HEK293 (cell line): ENCODE results near the gene HOXC10.

Experiments
- CTCF ChIA-PET: fragments of 350-600 bp; formaldehyde crosslinking; extraction: SDS; loops from one replicate; lab custom pipeline; 2021; ENCODE audit warnings: antibody characterized with exemption; lab: Yijun Ruan, JAX
- POLR2A ChIA-PET: fragments of 300-600 bp; formaldehyde crosslinking; extraction: SDS; loops from one replicate; lab custom pipeline; 2020; ENCODE audit warnings: antibody characterized with exemption, inconsistent platforms; lab: Yijun Ruan, JAX
- H3K27ac ChIP-seq: fragments of 200-500 bp; sonication (Bioruptor generic); 2 replicates; pipeline ENCODE4 v1.5.1; 2014; ENCODE audit warnings: low read depth, low read length, control low read depth, inconsistent platforms; ENCODE audit errors: extremely low read depth
- H3K36me3 ChIP-seq, 2 experiments: fragments of 200-500 bp in 1 of 2; sonication (Bioruptor generic) in 1 of 2; 1 replicate in 1 of 2; 2 replicates in 1 of 2; pipeline ENCODE4 v1.5.1; 2014 to 2017; ENCODE audit warnings: inconsistent platforms in 2 of 2, low read length in 2 of 2; ENCODE audit not compliant: control insufficient read depth in 2 of 2, insufficient read depth in 1 of 2
- H3K4me1 ChIP-seq: fragments of 200-500 bp; sonication (Bioruptor generic); 2 replicates; pipeline ENCODE4 v1.5.1; 2014; ENCODE audit warnings: mild to moderate bottlenecking, low read length, inconsistent platforms; ENCODE audit not compliant: control insufficient read depth, insufficient read depth
- H3K4me3 ChIP-seq: 2 replicates; pipeline ENCODE4 v1.5.1; 2011; ENCODE audit warnings: low read depth, mild to moderate bottlenecking, control low read depth, low read length, moderate library complexity
- H3K9me3 ChIP-seq: fragments of 200-500 bp; sonication (Bioruptor generic); 2 replicates; pipeline ENCODE4 v1.5.1; 2014; ENCODE audit warnings: low read depth, low read length, inconsistent platforms; ENCODE audit not compliant: control insufficient read depth, insufficient read depth
- GLIS1 ChIP-seq: fragments of 450-650 bp; formaldehyde crosslinking; IDR thresholded peaks from 2 replicates; pipeline ENCODE4 v1.5.1; 2016; ENCODE audit warnings: missing biosample characterization, missing genetic modification characterization
- GLIS2 ChIP-seq: fragments of 450-650 bp; formaldehyde crosslinking; IDR thresholded peaks from 2 replicates; pipeline ENCODE4 v1.5.1; 2016; ENCODE audit warnings: missing biosample characterization, missing genetic modification characterization
- KLF17 ChIP-seq: fragments of 450-650 bp; formaldehyde crosslinking; IDR thresholded peaks from 2 replicates; pipeline ENCODE4 v1.5.1; 2016; ENCODE audit warnings: missing biosample characterization, missing genetic modification characterization
- SCRT2 ChIP-seq: fragments of 450-650 bp; formaldehyde crosslinking; IDR thresholded peaks from 2 replicates; pipeline ENCODE4 v1.5.1; 2016; ENCODE audit warnings: missing biosample characterization, missing genetic modification characterization
- ZNF174 ChIP-seq: fragments of 450-650 bp; formaldehyde crosslinking; IDR thresholded peaks from 2 replicates; pipeline ENCODE4 v1.5.0; 2017; ENCODE audit warnings: missing biosample characterization, mild to moderate bottlenecking, missing genetic modification characterization
- ZNF18 ChIP-seq: fragments of 450-650 bp; formaldehyde crosslinking; IDR thresholded peaks from 2 replicates; pipeline ENCODE4 v1.5.1; 2016; ENCODE audit warnings: missing biosample characterization, missing genetic modification characterization
- ZNF184 ChIP-seq: fragments of 450-650 bp; IDR thresholded peaks from 2 replicates; pipeline ENCODE4 v1.5.1; 2018; ENCODE audit warnings: missing biosample characterization, mild to moderate bottlenecking, missing genetic modification characterization
- ZNF214 ChIP-seq: fragments of 450-650 bp; formaldehyde crosslinking; IDR thresholded peaks from 2 replicates; pipeline ENCODE4 v1.5.1; 2017; ENCODE audit warnings: missing biosample characterization, mild to moderate bottlenecking, missing genetic modification characterization, borderline replicate concordance
- ZNF335 ChIP-seq: fragments of 450-650 bp; formaldehyde crosslinking; conservative IDR thresholded peaks from 2 replicates; pipeline ENCODE4 v1.5.1; 2016; ENCODE audit warnings: missing biosample characterization, missing genetic modification characterization
- ZNF423 ChIP-seq: fragments of 450-650 bp; formaldehyde crosslinking; IDR thresholded peaks from 2 replicates; pipeline ENCODE4 v1.5.1; 2016; ENCODE audit warnings: missing biosample characterization, missing genetic modification characterization
- ZNF488 ChIP-seq: fragments of 450-650 bp; formaldehyde crosslinking; IDR thresholded peaks from 2 replicates; pipeline ENCODE4 v1.5.1; 2016; ENCODE audit warnings: missing biosample characterization, missing genetic modification characterization
- ZNF555 ChIP-seq: fragments of 450-650 bp; formaldehyde crosslinking; conservative IDR thresholded peaks from 2 replicates; pipeline ENCODE4 v1.5.1; 2017; ENCODE audit warnings: missing biosample characterization, mild to moderate bottlenecking, missing genetic modification characterization, inconsistent platforms
- ZNF624 ChIP-seq: fragments of 450-650 bp; formaldehyde crosslinking; IDR thresholded peaks from 2 replicates; pipeline ENCODE4 v1.5.1; 2017; ENCODE audit warnings: missing biosample characterization, missing genetic modification characterization
- ZNF639 ChIP-seq: fragments of 450-650 bp; formaldehyde crosslinking; IDR thresholded peaks from 2 replicates; pipeline ENCODE4 v1.5.1; 2016; ENCODE audit warnings: missing biosample characterization, missing genetic modification characterization
- ZNF830 ChIP-seq: fragments of 450-650 bp; IDR thresholded peaks from 2 replicates; pipeline ENCODE4 v1.5.0; 2018; ENCODE audit warnings: missing biosample characterization, missing genetic modification characterization, low read depth, mild to moderate bottlenecking, moderate library complexity
- ZNF837 ChIP-seq: fragments of 450-650 bp; formaldehyde crosslinking; IDR thresholded peaks from 2 replicates; pipeline ENCODE4 v1.5.1; 2016; ENCODE audit warnings: missing biosample characterization, missing genetic modification characterization
- TF ChIP-seq, protein P1 (sequence below): sonication (generic); formaldehyde crosslinking; IDR thresholded peaks from 2 replicates; pipeline ENCODE4 v1.8.1; 2022; ENCODE audit warnings: mild to moderate bottlenecking, moderate library complexity, missing genetic modification reagents
- TF ChIP-seq, protein P2 (sequence below): fragments of 450-650 bp; formaldehyde crosslinking; IDR thresholded peaks from 2 replicates; pipeline ENCODE4 v1.5.1; 2016; ENCODE audit warnings: missing biosample characterization, missing genetic modification characterization
- TF ChIP-seq, protein P3 (sequence below): fragments of 450-650 bp; formaldehyde crosslinking; optimal IDR thresholded peaks from 2 replicates; pipeline ENCODE3; 2016; ENCODE audit warnings: missing biosample characterization, mild to moderate bottlenecking, missing genetic modification characterization
- TF ChIP-seq, protein P4 (sequence below): fragments of 450-650 bp; formaldehyde crosslinking; IDR thresholded peaks from 2 replicates; pipeline ENCODE4; 2016; ENCODE audit warnings: missing biosample characterization, missing genetic modification characterization

The HOXC10 gene

DNA sequence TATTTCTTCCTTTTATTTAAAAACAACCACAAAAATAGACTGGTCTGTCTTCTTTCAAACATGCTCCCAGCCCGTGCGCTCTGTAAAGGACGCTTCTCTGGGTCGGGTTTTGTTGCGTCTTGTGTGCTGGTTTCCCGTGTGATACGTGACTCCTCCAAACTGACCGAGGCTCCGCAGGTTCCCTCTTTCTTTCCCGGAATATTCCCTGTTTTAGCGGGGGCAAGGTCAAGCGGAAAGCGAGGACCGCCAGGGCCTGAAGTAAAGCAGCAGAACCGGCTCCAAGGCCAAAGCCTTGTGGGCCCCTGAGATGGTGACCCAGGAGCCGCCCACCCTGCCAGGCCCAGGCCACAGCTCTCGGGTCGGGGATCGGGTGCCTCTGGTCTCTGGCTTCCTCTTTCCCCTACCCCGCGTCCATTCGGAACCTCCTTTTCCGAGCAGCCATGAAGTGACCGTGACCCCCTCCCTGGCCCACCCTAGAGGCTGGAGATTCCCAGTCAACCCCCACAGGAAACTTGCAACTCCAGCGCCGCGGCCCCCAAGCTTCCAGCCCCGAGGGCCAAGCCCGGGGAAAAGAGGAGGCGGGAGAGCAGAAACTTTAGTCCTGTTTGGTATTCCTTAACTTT, 885 bp upstream of the HOXC10 start (continued):
- TF ChIP-seq, protein P1, sequence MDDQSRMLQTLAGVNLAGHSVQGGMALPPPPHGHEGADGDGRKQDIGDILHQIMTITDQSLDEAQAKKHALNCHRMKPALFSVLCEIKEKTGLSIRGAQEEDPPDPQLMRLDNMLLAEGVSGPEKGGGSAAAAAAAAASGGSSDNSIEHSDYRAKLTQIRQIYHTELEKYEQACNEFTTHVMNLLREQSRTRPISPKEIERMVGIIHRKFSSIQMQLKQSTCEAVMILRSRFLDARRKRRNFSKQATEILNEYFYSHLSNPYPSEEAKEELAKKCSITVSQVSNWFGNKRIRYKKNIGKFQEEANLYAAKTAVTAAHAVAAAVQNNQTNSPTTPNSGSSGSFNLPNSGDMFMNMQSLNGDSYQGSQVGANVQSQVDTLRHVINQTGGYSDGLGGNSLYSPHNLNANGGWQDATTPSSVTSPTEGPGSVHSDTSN (CRISPR knock-in tag): no peak
- no peak for TF ChIP-seq ZNF639 (tag by site-specific recombination)

- H3K27ac ChIP-seq: peak overlapping the region; percentile 90
- no peak for TF ChIP-seq ZNF555 (tag by site-specific recombination)
- peak; percentile 6; the same call in 1 of the 2 replicates for TF ChIP-seq SCRT2 (tag by site-specific recombination)
- TF ChIP-seq GLIS2 (tag by site-specific recombination): peak; percentile 69
- peaks cover 30% of the 10 kb centered on the region for H3K4me1 ChIP-seq
- H3K4me3 ChIP-seq: peak overlapping the region; percentile 31
- ChIA-PET POLR2A (interaction anchor here (1.2 to 2.5 kb wide), 3 partner anchors 10 to 47 kb away, joined by 4 to 16 read pairs (median 6); partner anchors contain the start of genes HOXC13 and HOXC9), CTCF (interaction anchor here (0.8 to 5.8 kb wide), 18 partner anchors 13 to 408 kb away, joined by 3 to 88 read pairs (median 6); partner anchors contain the start of genes HOXC8, HOXC9 and SMUG1)
- H3K9me3 ChIP-seq: no peaks in the 10 kb centered on the region
- no peaks in the 10 kb centered on the region for H3K36me3 ChIP-seq
Observed at GRCh38 chr12:53985692-53985993, 697 bp downstream of the HOXC10 start.

DNA sequence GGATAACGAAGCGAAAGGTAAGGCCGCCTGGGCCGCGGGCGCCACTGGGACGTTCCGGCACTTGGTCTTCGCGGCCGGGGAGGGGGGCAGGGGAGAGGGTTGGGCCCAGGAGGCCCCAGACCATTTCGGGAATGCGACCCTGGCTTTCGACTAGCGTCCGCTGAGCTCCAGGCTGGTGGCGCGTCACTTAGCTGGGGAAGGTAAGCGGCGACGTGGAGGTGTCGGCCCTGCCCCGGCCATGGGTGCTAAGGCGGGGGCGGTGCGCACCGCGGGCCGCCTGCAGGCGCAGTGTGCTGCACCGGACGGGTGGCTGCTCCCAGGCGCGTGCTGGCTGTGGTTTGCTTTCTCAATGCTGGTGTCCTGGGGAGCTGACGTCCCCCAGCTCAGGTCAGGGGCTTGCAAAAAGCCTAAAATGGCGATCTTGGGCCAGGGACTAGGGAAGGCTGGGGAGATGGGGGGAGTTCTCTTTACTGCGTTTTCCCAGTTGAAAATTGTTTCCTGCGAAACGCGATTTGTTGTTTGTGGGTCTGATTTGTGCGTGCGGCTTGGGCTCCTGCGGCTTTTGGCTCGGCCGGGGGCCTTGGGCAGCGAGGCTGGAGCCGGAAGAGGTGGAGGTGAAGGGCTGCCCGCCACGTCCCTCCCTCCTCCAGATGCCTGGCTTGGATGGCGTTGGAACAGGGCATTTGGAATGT, 1.2 kb downstream of the HOXC10 start:
- peak overlapping the region; percentile 31 for H3K4me3 ChIP-seq
- H3K27ac ChIP-seq: peak overlapping the region; percentile 90
- peaks cover 35% of the 10 kb centered on the region for H3K4me1 ChIP-seq
- CTCF ChIA-PET: interaction anchor here (0.7 to 5.8 kb wide), 19 partner anchors 12 to 587 kb away, joined by 3 to 88 read pairs (median 10); partner anchors contain the start of genes HOXC8, HOXC9 and SMUG1
- POLR2A ChIA-PET: interaction anchor here (1.2 to 2.5 kb wide), 3 partner anchors 9 to 48 kb away, joined by 4 to 16 read pairs (median 6); partner anchors contain the start of genes HOXC13 and HOXC9
- no peaks in the 10 kb centered on the region for H3K36me3 ChIP-seq
- no peaks in the 10 kb centered on the region for H3K9me3 ChIP-seq
- TF ChIP-seq ZNF214 (tag by site-specific recombination): no peak
- no peak for TF ChIP-seq ZNF174 (tag by site-specific recombination)
- TF ChIP-seq ZNF184 (tag by site-specific recombination): no peak
- TF ChIP-seq ZNF423 (tag by site-specific recombination): peak; percentile 43; the same call in 1 of the 2 replicates
- TF ChIP-seq ZNF488 (tag by site-specific recombination): no peak
- peak; percentile 43; the same call in 1 of the 2 replicates for TF ChIP-seq GLIS1 (tag by site-specific recombination)
- TF ChIP-seq, protein P2, sequence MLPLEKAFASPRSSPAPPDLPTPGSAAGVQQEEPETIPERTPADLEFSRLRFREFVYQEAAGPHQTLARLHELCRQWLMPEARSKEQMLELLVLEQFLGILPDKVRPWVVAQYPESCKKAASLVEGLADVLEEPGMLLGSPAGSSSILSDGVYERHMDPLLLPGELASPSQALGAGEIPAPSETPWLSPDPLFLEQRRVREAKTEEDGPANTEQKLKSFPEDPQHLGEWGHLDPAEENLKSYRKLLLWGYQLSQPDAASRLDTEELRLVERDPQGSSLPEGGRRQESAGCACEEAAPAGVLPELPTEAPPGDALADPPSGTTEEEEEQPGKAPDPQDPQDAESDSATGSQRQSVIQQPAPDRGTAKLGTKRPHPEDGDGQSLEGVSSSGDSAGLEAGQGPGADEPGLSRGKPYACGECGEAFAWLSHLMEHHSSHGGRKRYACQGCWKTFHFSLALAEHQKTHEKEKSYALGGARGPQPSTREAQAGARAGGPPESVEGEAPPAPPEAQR (tag by site-specific recombination): no peak
- no peak for TF ChIP-seq ZNF837
- no peak for TF ChIP-seq ZNF830 (tag by site-specific recombination)
- TF ChIP-seq KLF17: 0 out of 2 replicates have a peak, but pooled peaks have one; percentile 23
- TF ChIP-seq ZNF18 (tag by site-specific recombination): no peak
- TF ChIP-seq, protein P3, sequence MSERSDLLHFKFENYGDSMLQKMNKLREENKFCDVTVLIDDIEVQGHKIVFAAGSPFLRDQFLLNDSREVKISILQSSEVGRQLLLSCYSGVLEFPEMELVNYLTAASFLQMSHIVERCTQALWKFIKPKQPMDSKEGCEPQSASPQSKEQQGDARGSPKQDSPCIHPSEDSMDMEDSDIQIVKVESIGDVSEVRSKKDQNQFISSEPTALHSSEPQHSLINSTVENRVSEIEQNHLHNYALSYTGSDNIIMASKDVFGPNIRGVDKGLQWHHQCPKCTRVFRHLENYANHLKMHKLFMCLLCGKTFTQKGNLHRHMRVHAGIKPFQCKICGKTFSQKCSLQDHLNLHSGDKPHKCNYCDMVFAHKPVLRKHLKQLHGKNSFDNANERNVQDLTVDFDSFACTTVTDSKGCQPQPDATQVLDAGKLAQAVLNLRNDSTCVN (tag by site-specific recombination): peak; percentile 56
- no peak for TF ChIP-seq ZNF624 (tag by site-specific recombination)
- TF ChIP-seq, protein P4, sequence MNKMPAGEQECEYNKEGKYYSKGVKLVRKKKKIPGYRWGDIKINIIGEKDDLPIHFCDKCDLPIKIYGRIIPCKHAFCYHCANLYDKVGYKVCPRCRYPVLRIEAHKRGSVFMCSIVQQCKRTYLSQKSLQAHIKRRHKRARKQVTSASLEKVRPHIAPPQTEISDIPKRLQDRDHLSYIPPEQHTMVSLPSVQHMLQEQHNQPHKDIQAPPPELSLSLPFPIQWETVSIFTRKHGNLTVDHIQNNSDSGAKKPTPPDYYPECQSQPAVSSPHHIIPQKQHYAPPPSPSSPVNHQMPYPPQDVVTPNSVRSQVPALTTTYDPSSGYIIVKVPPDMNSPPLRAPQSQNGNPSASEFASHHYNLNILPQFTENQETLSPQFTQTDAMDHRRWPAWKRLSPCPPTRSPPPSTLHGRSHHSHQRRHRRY: no peak
- peak; percentile 45 for TF ChIP-seq ZNF335 (tag by site-specific recombination)
